Skeletal muscle satellite cell (primary cell): Measurements from ENCODE around the gene OR7C1.
A peak's percentile ranks its signal among the peaks of the same experiment; 100 is the strongest.
"Not testable (repeated sequence)": the region's sequence is repeated elsewhere in the genome, so short reads cannot be mapped to it uniquely, and the experiment has no call there.

Experiments used
- H3K27me3 ChIP-seq: 2 replicates; pipeline ENCODE4 v1.7.0; 2013; ENCODE audit warnings: low read length; ENCODE audit not compliant: control insufficient read depth, insufficient read depth
- H3K36me3 ChIP-seq: 2 replicates; pipeline ENCODE4 v1.7.0; 2013; ENCODE audit warnings: mild to moderate bottlenecking, control low read depth, low read length; ENCODE audit not compliant: insufficient read depth
- H3K4me1 ChIP-seq: 2 replicates; pipeline ENCODE4 v1.7.0; 2013; ENCODE audit warnings: low read length; ENCODE audit not compliant: control insufficient read depth, insufficient read depth
- H3K4me2 ChIP-seq: 2 replicates; pipeline ENCODE4 v1.7.0; 2013; ENCODE audit warnings: mild to moderate bottlenecking, low read length
- H3K4me3 ChIP-seq: 2 replicates; pipeline ENCODE4 v1.7.0; 2013; ENCODE audit warnings: low read length
- H3K9ac ChIP-seq: 2 replicates; pipeline ENCODE4 v1.7.0; 2013; ENCODE audit warnings: mild to moderate bottlenecking, low read depth, low read length, moderate library complexity
- H3K9me3 ChIP-seq: replicated peaks from 2 replicates; pipeline ENCODE4 v1.7.0; 2013; ENCODE audit warnings: mild to moderate bottlenecking, control low read depth, low read length

The OR7C1 gene

DNA sequence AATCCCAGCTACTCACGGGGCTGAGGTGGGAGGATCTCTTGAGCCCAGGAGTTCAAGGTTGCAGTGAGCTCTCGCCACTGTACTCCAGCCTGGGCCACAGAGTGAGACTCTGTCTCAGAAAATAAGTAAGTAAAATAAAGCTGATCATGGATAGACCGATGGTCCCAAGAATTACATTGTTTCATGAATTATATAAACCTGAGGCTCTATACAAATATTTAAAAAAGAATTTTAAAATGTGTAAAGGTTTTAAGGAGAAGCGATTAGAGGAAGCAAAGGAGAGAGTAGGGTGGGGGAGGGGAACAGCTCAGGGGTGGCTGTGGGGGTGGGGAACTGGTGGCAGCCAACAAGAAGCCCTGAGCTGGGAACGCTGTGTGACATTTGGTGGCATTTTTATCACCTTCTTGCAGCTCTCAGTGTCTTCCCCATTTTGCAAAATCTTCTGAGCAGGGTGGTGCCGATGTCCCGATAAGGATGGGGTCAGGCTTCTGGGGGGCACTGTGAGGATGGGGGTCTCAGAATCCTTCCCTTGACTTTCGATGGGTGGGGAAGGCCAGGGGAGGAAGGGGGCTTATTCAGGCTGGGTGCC lies 51.5 kb downstream of the OR7C1 start:
- H3K36me3 ChIP-seq, H3K9ac ChIP-seq, H3K9me3 ChIP-seq, H3K4me1 ChIP-seq, H3K4me2 ChIP-seq, H3K27me3 ChIP-seq, H3K4me3 ChIP-seq: not testable (repeated sequence)

DNA sequence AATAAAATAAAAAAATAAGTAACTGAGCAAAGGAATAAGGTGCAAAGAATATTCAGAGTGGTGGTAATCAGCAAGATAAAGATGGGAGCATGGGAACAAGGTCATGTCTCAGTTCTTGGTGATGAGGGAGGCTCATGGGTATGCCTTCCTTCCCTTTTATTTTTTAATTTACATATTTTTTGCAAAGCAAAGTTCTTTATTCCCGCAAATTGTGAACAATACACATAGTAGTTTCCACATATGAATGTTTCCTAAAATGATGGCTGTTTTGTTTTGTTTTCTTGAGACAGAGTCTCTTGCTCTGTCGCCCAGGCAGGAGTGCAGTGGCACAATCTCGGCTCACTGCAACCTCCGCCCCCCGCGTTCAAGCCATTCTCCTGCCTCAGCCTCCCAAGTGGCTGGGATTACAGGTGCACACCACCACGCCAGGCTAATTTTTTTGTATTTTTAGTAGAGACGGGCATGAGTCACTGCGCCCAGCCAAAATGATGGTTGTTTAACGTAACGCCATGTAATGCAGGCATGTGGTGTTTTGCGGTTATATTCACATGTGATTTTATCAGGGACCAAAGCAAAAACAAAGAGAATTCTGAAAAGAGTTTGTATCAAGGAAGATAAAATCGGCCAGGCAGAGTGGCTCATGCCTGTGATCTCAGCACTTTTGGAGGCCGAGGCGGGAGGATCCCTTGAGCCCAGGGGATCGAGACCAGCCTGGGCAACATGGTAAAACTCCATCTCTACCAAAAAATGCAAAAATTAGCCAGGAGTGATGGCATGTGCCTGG lies 52.2 kb downstream of the OR7C1 start:
- Histone ChIP-seq H3K9me3 (no peaks in the 10 kb centered on the region), H3K9ac (no peak overlapping the region), H3K4me1 (peaks cover 7% of the 10 kb centered on the region), H3K4me2 (no peak overlapping the region), H3K4me3 (no peak overlapping the region), H3K27me3 (no peaks in the 10 kb centered on the region), H3K36me3 (no peaks in the 10 kb centered on the region)

DNA sequence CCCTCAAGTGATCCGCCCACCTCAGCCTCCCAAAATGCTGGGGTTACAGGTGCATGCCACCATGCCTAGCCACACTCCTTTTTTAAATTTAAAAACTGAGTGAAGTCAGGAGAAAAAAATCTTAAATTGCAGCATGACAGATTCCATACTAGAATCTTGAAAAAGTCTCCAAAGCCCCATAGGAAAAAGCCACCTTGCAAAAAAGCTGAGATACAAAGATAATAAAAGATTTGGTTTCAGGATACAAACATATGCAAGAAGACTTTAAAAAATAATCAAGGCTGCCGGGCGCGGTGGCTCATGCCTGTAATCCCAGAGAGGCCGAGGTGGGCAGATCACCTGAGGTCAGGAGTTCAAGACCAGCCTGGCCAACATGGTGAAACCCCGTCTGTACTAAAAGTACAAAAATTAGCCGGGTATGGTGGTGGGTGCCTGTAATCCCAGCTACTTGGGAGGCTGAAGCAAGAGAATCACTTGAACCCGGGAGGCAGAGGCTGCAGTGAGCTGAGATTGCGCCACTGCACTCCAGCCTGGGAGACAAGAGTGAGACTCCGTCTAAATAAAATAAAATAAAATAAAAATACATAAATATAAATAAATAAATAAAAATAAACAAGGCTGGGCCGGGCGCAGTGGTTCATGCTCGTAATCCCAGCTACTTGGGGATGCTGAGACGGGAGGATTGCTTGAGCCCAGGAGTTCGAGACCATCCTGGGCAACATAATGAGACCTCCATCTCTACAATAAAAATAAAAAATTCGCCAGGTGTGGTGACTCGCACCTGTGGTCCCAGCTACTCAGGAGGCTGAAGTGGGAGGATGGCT lies 53.1 kb downstream of the OR7C1 start:
- not testable (repeated sequence) for H3K9ac ChIP-seq, H3K9me3 ChIP-seq, H3K4me2 ChIP-seq, H3K4me1 ChIP-seq, H3K36me3 ChIP-seq, H3K4me3 ChIP-seq, H3K27me3 ChIP-seq

DNA sequence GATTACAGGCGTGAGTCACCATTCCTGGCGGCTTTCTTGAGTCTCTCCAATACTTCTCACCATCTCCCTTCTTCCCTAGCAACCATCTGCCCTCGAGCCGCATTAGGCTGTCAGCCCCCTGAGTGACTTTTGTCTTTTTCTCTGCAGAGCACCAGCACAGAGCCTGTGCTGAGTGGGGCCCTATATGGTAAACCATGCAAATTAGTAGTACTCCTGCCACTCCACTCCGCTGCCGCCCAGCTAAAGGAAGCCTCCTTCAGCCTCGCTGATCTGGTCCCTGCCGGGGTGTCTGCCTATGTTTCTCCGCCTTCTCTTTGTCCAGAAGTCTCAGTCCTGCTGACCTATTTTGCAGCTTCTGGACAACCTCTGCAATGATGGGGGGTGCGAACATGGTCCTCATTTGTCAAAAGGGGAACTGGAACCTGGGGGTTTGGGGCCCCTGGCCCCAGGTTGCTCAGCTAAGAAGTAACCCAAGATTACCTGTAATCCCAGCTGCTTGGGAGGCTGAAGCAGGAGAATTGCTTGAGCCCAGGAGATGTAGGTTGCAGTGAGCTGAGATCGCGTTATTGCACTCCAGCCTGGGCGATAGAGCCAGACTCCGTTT lies 54.3 kb downstream of the OR7C1 start:
- not testable (repeated sequence) for H3K4me3 ChIP-seq, H3K27me3 ChIP-seq, H3K4me2 ChIP-seq, H3K4me1 ChIP-seq, H3K9ac ChIP-seq, H3K9me3 ChIP-seq, H3K36me3 ChIP-seq

DNA sequence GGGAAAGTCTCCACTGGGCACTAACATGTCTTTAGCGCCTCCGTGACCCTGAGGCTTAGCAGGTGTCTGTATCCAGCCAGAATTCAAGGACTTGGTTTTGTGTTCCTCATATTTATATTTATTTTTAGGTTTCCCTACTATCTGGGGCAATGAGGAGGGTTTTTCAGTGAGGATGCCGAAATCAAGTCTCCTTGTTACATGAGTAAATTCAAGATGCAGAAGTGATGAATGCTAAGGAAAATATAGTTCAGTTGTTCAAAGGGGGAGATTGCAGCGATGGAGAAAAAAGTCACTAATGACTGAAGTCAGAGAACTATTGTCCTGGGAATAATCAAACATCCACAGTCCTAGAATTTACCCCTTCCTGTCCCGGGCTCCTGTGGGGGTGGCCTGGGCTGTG lies 55.8 kb downstream of the OR7C1 start:
- H3K4me3 ChIP-seq = no peak overlapping the region
- H3K36me3 ChIP-seq = no peaks in the 10 kb centered on the region
- no peaks in the 10 kb centered on the region for H3K9me3 ChIP-seq
- H3K4me1 ChIP-seq = no peaks in the 10 kb centered on the region
- H3K27me3 ChIP-seq = no peaks in the 10 kb centered on the region
- no peak overlapping the region for H3K9ac ChIP-seq
- no peak overlapping the region for H3K4me2 ChIP-seq

DNA sequence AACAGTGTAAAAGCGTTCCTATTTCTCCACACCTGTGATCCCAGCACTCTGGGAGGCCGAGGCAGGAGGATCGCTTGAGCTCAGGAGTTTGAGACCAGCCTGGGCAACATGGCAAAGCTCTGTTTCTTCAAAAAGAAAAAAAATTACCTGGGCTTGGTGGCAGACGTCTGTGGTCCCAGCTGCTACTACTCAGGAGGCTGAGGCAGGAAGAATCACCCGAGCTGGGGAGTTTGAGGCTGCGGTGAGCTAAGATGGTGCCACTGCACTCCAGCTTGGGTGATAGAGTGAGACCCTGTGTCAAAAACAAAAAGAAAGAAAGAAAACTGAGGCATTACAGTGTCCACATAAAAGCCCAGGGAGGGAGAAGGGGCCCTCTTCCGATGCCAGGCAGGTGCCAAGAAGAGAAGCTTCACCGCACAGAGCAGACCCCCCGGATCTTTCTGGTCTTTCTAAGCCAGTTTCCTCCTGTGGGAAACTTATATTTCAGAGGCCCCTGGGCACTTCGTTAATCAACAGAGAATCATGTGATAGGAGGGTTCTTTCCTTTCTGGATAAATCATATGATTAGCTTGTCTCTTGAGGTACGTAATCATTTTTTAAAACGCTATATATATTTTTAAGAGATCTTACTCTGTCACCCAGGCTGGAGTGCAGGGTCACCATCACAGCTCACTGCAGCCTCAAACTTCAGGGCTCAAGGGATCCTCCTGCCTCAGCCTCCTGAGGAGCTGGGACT lies 56.7 kb downstream of the OR7C1 start, which contains the start of gene ADGRE2:
TSS of gene ADGRE2 (minus strand) at position 451 of the 736 bp plus-strand sequence. CDS start 1,804 bp downstream, outside the sequence.
- H3K27me3 ChIP-seq, H3K9ac ChIP-seq, H3K4me3 ChIP-seq, H3K9me3 ChIP-seq, H3K4me1 ChIP-seq, H3K4me2 ChIP-seq, H3K36me3 ChIP-seq: not testable (repeated sequence)

DNA sequence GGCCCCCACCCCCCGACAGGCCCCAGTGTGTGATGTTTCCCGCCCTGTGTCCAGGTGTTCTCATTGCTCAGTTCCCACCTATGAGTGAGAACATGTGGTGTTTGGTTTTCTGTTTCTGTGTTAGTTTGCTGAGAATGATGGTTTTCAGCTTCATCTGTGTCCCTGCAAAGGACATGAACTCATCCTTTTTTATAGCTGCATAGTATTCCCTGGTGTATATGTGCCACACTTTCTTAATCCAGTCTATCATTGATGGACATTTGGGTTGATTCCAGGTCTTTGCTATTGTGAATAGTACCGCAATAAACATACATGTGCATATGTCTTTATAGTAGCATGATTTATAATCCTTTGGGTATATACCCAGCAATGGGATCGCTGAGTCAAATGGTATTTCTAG lies 57.3 kb downstream of the OR7C1 start:
- H3K27me3 ChIP-seq = not testable (repeated sequence)

DNA sequence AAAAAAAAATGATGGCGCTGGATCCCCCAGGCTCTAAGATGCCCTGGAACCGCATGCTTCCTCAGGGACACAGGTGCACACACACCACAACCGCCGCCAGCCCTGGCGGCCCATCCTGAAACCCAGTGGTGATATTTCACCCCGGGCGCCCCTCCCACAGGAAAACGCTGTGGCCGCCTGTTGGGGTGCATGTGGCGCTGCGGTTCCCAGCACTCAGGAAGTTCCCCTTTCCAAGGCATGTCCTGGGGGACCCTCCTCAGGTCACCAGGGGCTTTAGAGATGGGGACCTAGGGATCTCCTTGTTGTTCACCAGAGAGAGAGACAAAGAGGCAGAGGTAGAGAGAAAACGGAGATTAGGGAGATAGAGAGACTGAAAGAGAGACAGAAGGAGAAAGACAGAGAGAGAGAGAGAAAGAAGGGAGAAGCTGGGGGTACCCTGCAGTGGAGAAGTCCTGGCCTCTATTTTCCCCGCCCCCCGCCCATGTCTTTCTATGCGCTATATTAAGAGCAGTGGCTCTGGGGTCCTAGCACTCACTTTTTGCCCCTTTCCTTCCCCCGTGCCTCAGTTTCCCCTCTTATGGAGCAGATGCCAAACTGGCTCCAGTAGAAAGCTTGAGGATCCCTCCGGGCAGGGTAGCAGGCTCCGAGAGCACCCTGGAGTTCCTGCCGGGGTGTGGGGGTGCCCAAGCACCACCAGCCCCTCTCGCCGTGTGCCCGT lies 59.0 kb downstream of the OR7C1 start:
- no peaks in the 10 kb centered on the region for H3K27me3 ChIP-seq
- H3K4me1 ChIP-seq = no peaks in the 10 kb centered on the region
- H3K4me3 ChIP-seq = peak overlapping the region; percentile 76
- H3K4me2 ChIP-seq = peak overlapping the region; percentile 77
- H3K36me3 ChIP-seq = peaks cover 6% of the 10 kb centered on the region
- H3K9me3 ChIP-seq = no peaks in the 10 kb centered on the region
- H3K9ac ChIP-seq = peak overlapping the region; percentile 68

More for the DNA sequence above, 57.3 kb downstream of the OR7C1 start:
- not testable (repeated sequence) for H3K4me2 ChIP-seq, H3K4me3 ChIP-seq, H3K9me3 ChIP-seq, H3K36me3 ChIP-seq, H3K9ac ChIP-seq, H3K4me1 ChIP-seq

DNA sequence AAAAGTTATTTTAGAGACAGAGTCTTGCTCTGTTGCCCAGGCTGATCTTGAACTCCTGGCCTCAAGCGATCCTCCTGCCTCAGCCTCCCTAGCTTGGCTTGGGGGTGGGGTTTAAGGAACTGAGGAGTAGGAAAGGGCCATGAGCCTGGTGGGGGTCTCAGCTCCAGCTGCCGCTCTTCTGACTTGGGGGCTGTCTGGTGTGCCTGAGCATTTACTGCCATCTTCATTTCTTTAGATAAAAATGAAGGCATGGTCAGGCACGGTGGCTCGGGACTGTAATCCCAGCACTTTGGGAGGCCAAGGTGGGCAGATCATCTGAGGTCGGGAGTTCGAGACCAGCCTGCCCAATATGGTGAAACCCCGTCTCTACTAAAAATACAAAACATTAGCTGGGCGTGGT lies 59.7 kb downstream of the OR7C1 start:
- H3K4me1 ChIP-seq, H3K27me3 ChIP-seq, H3K9me3 ChIP-seq, H3K9ac ChIP-seq, H3K36me3 ChIP-seq, H3K4me3 ChIP-seq: not testable (repeated sequence)
- H3K4me2 ChIP-seq = peak overlapping the region; percentile 77

DNA sequence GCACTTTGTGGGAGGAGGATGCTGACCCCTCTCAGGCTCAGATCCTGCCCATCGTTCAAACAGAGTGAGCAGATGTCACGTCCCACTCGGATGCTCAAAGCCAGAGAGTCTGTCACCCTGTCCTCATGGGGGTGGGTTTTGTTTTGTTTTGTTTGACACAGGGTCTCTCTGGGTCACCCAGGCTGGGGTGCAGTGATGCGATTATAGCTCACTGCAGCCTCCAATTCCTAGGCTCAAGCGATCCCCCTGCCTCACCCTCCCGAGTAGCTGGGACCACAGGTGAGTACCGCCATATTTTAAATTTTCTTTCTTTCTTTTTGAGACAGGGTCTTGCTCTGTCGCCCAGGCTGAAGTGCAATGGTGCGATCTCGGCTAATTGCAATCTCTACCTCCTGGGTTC lies 60.6 kb downstream of the OR7C1 start:
- Histone ChIP-seq H3K4me2 (no peak overlapping the region), H3K36me3 (peaks cover 6% of the 10 kb centered on the region), H3K4me3 (no peak overlapping the region), H3K9me3 (no peaks in the 10 kb centered on the region), H3K9ac (no peak overlapping the region), H3K27me3 (no peaks in the 10 kb centered on the region), H3K4me1 (no peaks in the 10 kb centered on the region)
